ENCODE results near the gene NFKBIZ.

Gene NFKBIZ

GRCh38 chr3:101825904-101826445 lies 23.3 kb upstream of the NFKBIZ start:
- DNase-seq (ENCODE audit: low read depth, low spot score): no peak

- peak; percentile 67 for DNase-seq (ENCODE audit: low read depth, low spot score)
Observed at GRCh38 chr3:101827211-101828174, 21.8 kb upstream of the NFKBIZ start.

GRCh38 chr3:101828276-101828675 lies 21.0 kb upstream of the NFKBIZ start:
- no peak for DNase-seq (ENCODE audit: low read depth, low spot score)

GRCh38 chr3:101828691-101829436 lies 20.4 kb upstream of the NFKBIZ start:
- DNase-seq (ENCODE audit: low read depth, low spot score): no peak

- DNase-seq (ENCODE audit: low read depth, low spot score): no peak
Observed at GRCh38 chr3:101829437-101829830, 19.9 kb upstream of the NFKBIZ start.

GRCh38 chr3:101829874-101830273 lies 19.4 kb upstream of the NFKBIZ start:
- no peak for DNase-seq (ENCODE audit: low read depth, low spot score)

- DNase-seq (ENCODE audit: low read depth, low spot score): no peak
Observed at GRCh38 chr3:101833446-101833974, 15.8 kb upstream of the NFKBIZ start.

- no peak for DNase-seq (ENCODE audit: low read depth, low spot score)
Observed at GRCh38 chr3:101835676-101836075, 13.6 kb upstream of the NFKBIZ start.

GRCh38 chr3:101836160-101836559 lies 13.2 kb upstream of the NFKBIZ start:
- DNase-seq (ENCODE audit: low read depth, low spot score): no peak

GRCh38 chr3:101836652-101837598 lies 12.4 kb upstream of the NFKBIZ start:
- no peak for DNase-seq (ENCODE audit: low read depth, low spot score)

GRCh38 chr3:101838691-101839090 lies 10.6 kb upstream of the NFKBIZ start:
- DNase-seq (ENCODE audit: low read depth, low spot score): no peak

GRCh38 chr3:101840066-101840465 lies 9.2 kb upstream of the NFKBIZ start:
- DNase-seq (ENCODE audit: low read depth, low spot score): no peak

- no peak for DNase-seq (ENCODE audit: low read depth, low spot score)
Observed at GRCh38 chr3:101842245-101842934, 6.9 kb upstream of the NFKBIZ start.

- DNase-seq (ENCODE audit: low read depth, low spot score): no peak
Observed at GRCh38 chr3:101842935-101843330, 6.4 kb upstream of the NFKBIZ start.

- DNase-seq (ENCODE audit: low read depth, low spot score): no peak
Observed at GRCh38 chr3:101845425-101845824, 3.9 kb upstream of the NFKBIZ start.

GRCh38 chr3:101846709-101847108 lies 2.6 kb upstream of the NFKBIZ start:
- no peak for DNase-seq (ENCODE audit: low read depth, low spot score)

GRCh38 chr3:101847328-101847727 lies 2.0 kb upstream of the NFKBIZ start:
- no peak for DNase-seq (ENCODE audit: low read depth, low spot score)

- no peak for DNase-seq (ENCODE audit: low read depth, low spot score)
Observed at GRCh38 chr3:101848326-101848725, 988 bp upstream of the NFKBIZ start.

GRCh38 chr3:101849714-101850245 lies 466 bp downstream of the NFKBIZ start:
- DNase-seq (ENCODE audit: low read depth, low spot score): peak; percentile 19
